HepG2 (cell line): Measurements from ENCODE around the gene TMEM134. TPM values are rescaled to one million over a fixed set of nuclear protein-coding genes. Genes with fewer than 3 reads are reported as not detected.

ENCODE experiments used
- ARNT2 ChIP-seq: sonication (generic); formaldehyde crosslinking; IDR thresholded peaks from 2 replicates; pipeline ENCODE4 v1.8.0; 2022; ENCODE audit warnings: mild to moderate bottlenecking, low read depth, missing genetic modification reagents, moderate library complexity
- ATF4 ChIP-seq, 2 experiments: fragments of 450-650 bp in 1 of 2; sonication (generic) in 1 of 2; formaldehyde crosslinking; IDR thresholded peaks; 2 replicates each; pipeline versions ENCODE4 v1.5.0 to v1.8.0; 2020 to 2022; ENCODE audit warnings: mild to moderate bottlenecking in 1 of 2, missing genetic modification reagents in 1 of 2
- CBX5 ChIP-seq: sonication (generic); formaldehyde crosslinking; IDR thresholded peaks from 2 replicates; pipeline ENCODE4 v1.4.0; 2020; ENCODE audit warnings: missing genetic modification reagents, borderline replicate concordance
- CTCF ChIP-seq: sonication (generic); formaldehyde crosslinking; IDR thresholded peaks from 2 replicates; pipeline ENCODE4 v1.5.0; 2020; ENCODE audit warnings: mild to moderate bottlenecking, missing genetic modification reagents, moderate library complexity
- DZIP1 ChIP-seq: sonication (generic); formaldehyde crosslinking; IDR thresholded peaks from 2 replicates; pipeline ENCODE4 v1.5.0; 2020; ENCODE audit warnings: mild to moderate bottlenecking, missing genetic modification reagents
- EEA1 ChIP-seq: sonication (generic); formaldehyde crosslinking; IDR thresholded peaks from 2 replicates; pipeline ENCODE4 v1.5.1; 2020; ENCODE audit warnings: mild to moderate bottlenecking, missing genetic modification reagents, borderline replicate concordance
- GLI4 ChIP-seq: sonication (generic); formaldehyde crosslinking; IDR thresholded peaks from 2 replicates; pipeline ENCODE4 v1.5.1; 2020; ENCODE audit warnings: missing genetic modification reagents, mild to moderate bottlenecking, moderate library complexity, borderline replicate concordance
- NR2F6 ChIP-seq, 2 experiments: IDR thresholded peaks; 2 replicates each; pipeline ENCODE4 v1.6.1; 2016; ENCODE audit warnings: antibody characterized with exemption in 1 of 2, mild to moderate bottlenecking in 1 of 2
- RXRA ChIP-seq: sonication (generic); formaldehyde crosslinking; IDR thresholded peaks from 2 replicates; pipeline ENCODE4 v1.5.1; 2020; ENCODE audit warnings: missing genetic modification reagents
- SMAD1 ChIP-seq: sonication (generic); formaldehyde crosslinking; IDR thresholded peaks from 2 replicates; pipeline ENCODE4 v1.4.0; 2020; ENCODE audit warnings: missing genetic modification reagents, low read depth, mild to moderate bottlenecking, borderline replicate concordance
- TOPORS ChIP-seq: sonication (generic); formaldehyde crosslinking; IDR thresholded peaks from 2 replicates; pipeline ENCODE4 v1.8.0; 2023; ENCODE audit warnings: mild to moderate bottlenecking, missing genetic modification reagents
- ZFP82 ChIP-seq: sonication (generic); formaldehyde crosslinking; IDR thresholded peaks from 2 replicates; pipeline ENCODE4 v1.5.1; 2020; ENCODE audit warnings: mild to moderate bottlenecking, missing genetic modification reagents, borderline replicate concordance
- ZNF276 ChIP-seq: sonication (generic); formaldehyde crosslinking; IDR thresholded peaks from 2 replicates; pipeline ENCODE4 v1.4.0; 2020; ENCODE audit warnings: mild to moderate bottlenecking, low read depth, missing genetic modification reagents
- ZNF331 ChIP-seq: sonication (generic); formaldehyde crosslinking; IDR thresholded peaks from 2 replicates; pipeline ENCODE4 v1.4.0; 2020; ENCODE audit warnings: missing genetic modification reagents
- ZNF333 ChIP-seq: sonication (generic); formaldehyde crosslinking; IDR thresholded peaks from 2 replicates; pipeline ENCODE4 v1.4.0; 2020; ENCODE audit warnings: mild to moderate bottlenecking, missing genetic modification reagents, borderline replicate concordance
- ZNF674 ChIP-seq: sonication (generic); formaldehyde crosslinking; IDR thresholded peaks from 2 replicates; pipeline ENCODE4 v1.5.0; 2020; ENCODE audit warnings: low read depth, mild to moderate bottlenecking, missing genetic modification reagents
- ZNF768 ChIP-seq: sonication (generic); formaldehyde crosslinking; IDR thresholded peaks from 2 replicates; pipeline ENCODE4 v1.4.0; 2020; ENCODE audit warnings: missing genetic modification reagents
- ZNF777 ChIP-seq: sonication (generic); formaldehyde crosslinking; IDR thresholded peaks from 2 replicates; pipeline ENCODE4 v1.4.0; 2020; ENCODE audit warnings: missing genetic modification reagents
- polyA plus RNA-seq, 8 experiments: library from polyadenylated mRNA; depleted of rRNA in 3 of 8; stranded (reverse) in 7 of 8; unstranded in 1 of 8; fragments of >200 nt; fragmentation: Illumina TruSeq in 4 of 8; extraction: Trizol in 4 of 8; gene quantifications; 2 replicates each; pipeline versions ENCODE4 v1.2.1 to v1.2.3, GENCODE V29; 2011 to 2016; ENCODE audit warnings: low read depth in 4 of 8, missing spikeins in 1 of 8, mixed read lengths in 1 of 8; ENCODE audit not compliant: insufficient read depth in 1 of 8
- total RNA-seq, 5 experiments: library from RNA; depleted of rRNA; stranded (reverse); fragments of >200 nt; fragmentation: Illumina TruSeq; extraction: Trizol; gene quantifications; 2 replicates each; pipeline ENCODE4 v1.2.3, GENCODE V29; 2016; ENCODE audit warnings: low read depth in 1 of 5

Gene TMEM134
- total and polyA plus RNA-seq, 2 of the 13 experiments (the other 11 are each of a cell fraction or from before 2014, with no cell fraction given), result 6.9 to 26.9 TPM

DNA sequence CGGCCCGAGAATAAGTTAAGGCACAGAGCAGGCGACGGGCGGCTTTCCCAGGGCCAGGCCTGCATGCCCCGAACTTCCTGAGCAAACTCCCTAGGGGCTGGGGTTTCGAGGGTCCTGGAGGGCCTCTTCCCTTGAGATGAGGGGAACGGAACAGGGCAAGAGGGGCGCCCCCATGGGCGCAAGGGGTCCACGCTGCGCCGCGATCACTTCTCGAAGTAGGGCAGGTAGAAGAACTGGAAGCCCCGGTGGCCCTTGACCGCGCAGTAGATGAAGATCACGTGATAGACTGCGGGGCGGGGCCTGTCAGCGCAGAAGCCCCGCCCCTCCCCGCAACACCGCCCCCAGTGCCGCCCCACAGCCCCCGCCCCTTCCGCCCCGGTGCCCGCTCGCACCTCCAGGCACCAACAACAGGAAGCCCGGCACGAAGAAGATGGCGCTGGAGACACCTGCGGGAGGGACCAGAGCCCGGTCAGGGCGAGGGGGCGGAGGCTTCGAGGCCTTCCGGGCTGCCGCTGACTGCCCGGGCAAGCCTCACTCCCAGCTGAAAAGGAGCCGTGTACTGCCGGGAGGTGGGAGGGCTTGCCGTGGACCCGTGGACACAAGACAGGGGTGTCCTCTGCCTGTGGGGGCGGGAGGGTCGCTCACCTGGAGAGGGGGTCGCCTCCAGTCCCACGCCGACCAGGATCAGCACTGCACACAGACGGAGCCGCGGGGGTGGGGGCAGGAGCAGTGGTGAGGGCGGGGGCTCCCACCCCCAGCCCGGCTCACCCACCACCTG, 4.5 kb downstream of the TMEM134 start (continued):
- TF ChIP-seq ZNF333 (CRISPR knock-in tag) (no peak), CTCF (peak; percentile 23; the same call in 1 of the 2 replicates), ZNF331 (CRISPR knock-in tag) (peak; percentile 56; the same call in 1 of the 2 replicates), RXRA (peak; percentile 15; the same call in 1 of the 2 replicates), CBX5 (CRISPR knock-in tag) (0 out of 2 replicates have a peak, but pooled peaks have one; percentile 56), SMAD1 (0 out of 2 replicates have a peak, but pooled peaks have one; percentile 39), TOPORS (CRISPR knock-in tag) (no peak), ZNF777 (no peak), NR2F6 (IDR thresholded peaks at IDR 0.05) (no peak), NR2F6 (CRISPR knock-in tag; IDR thresholded peaks at IDR 0.05) (peak; percentile 5; the same call in 1 of the 2 replicates), ATF4 (CRISPR knock-in tag; IDR thresholded peaks at IDR 0.05) (peak in 1 of 2 experiments; percentile 52; a peak in 1 of 4 replicates), GLI4 (CRISPR knock-in tag) (no peak), DZIP1 (CRISPR knock-in tag) (no peak), ARNT2 (CRISPR knock-in tag) (peak; percentile 73; the same call in 1 of the 2 replicates), EEA1 (CRISPR knock-in tag) (peak; percentile 57; the same call in 1 of the 2 replicates), ZNF276 (CRISPR knock-in tag) (no peak), ZFP82 (CRISPR knock-in tag) (peak; percentile 72; the same call in 1 of the 2 replicates), ZNF674 (CRISPR knock-in tag) (no peak), ZNF768 (peak; percentile 39; the same call in 1 of the 2 replicates)
